ENCODE data around the gene DUSP3.

The DUSP3 gene

DNA sequence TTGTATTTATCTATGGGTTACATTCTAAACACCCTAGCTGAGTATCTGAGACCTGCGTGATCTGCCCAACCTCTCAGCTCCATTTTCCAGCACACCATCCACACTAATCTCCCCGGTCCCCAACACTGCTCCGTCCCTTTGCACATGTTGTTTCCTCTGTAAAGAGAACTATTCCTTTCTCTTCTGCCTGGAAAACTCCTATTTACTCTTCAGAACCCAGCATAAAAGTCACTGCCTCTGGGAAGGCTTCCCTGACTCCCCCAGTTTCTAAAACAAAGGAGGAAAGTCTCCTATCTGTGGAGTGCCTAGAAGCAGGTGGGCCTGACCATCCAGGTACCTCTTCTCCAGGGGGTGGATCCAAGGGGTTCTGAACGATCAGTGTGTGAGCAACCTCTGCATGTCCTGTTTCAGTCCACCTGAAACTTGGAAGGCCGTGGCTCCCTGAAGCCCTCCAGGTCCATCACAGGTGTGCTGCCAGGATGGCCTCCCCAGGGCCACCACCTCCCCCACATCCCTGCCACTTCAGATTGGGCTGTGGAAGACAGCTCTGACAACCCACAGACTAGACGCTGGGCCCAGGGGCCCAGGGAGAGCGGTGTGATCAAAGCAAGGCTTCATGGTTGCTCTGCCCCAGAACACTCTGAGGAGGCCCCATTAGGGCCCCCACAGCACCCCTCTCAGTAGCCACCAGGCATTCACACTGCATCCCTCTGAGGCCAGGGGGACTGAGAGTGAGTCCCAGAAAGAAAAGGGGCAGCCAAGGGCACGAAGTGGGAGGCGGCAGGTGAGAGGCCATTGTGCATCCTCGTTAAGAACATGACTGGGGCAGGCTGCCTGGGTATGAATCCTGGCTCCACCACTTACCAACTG is 33.9 kb upstream of the DUSP3 start:
- TF ChIP-seq, protein P1, sequence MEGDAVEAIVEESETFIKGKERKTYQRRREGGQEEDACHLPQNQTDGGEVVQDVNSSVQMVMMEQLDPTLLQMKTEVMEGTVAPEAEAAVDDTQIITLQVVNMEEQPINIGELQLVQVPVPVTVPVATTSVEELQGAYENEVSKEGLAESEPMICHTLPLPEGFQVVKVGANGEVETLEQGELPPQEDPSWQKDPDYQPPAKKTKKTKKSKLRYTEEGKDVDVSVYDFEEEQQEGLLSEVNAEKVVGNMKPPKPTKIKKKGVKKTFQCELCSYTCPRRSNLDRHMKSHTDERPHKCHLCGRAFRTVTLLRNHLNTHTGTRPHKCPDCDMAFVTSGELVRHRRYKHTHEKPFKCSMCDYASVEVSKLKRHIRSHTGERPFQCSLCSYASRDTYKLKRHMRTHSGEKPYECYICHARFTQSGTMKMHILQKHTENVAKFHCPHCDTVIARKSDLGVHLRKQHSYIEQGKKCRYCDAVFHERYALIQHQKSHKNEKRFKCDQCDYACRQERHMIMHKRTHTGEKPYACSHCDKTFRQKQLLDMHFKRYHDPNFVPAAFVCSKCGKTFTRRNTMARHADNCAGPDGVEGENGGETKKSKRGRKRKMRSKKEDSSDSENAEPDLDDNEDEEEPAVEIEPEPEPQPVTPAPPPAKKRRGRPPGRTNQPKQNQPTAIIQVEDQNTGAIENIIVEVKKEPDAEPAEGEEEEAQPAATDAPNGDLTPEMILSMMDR (conservative IDR thresholded peaks at IDR 0.05), result no peak
- TF ChIP-seq ZFX (IDR thresholded peaks at IDR 0.05), result no peak
- H3K27ac ChIP-seq, result no peak overlapping the region

DNA sequence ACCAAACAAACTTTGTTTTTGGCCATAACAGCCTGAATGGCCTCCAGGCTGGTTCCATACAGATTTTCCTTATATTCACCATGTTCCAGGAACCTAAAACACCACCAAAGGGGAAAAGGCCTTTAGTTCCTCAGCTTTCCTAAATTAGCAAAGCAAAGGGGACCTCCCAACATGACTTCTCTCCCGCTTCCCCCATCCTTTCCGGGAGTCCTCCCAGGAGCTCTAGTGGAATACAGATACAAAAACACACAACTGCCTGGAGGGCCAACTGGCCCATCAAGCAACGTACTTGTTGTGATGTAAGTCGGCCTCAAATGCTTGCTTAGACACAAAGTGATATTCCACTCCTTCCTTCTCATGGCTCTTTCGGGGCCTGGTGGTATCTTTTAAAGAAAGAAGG is 32.0 kb upstream of the DUSP3 start:
- H3K27ac ChIP-seq, result no peak overlapping the region
- TF ChIP-seq, protein P1 (conservative IDR thresholded peaks at IDR 0.05), result no peak
- no peak for TF ChIP-seq ZFX (IDR thresholded peaks at IDR 0.05)

DNA sequence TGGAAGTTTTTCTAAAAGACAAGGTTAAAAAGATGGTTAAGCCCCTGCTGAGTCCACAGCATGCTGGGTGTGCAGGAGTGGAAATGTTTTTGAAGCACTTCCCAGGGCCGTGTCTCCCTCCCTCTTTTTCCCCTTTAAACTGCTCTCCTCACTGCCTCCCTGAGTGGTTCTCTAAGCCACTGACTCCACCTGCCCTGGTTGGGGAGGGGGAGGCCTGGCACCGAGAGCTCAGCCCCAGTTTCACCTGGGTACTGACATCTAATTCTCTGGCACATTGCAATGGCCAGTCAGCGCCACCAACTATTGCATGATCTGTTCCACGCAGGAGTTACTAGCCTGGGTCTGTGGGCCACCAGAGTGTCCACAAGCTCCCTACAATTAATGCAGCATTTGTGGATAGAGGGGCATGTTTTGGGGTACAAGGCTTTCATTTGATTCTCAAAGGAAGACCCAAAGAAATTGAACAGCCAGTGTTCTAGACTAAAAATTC is 31.5 kb upstream of the DUSP3 start:
- H3K27ac ChIP-seq, result no peak overlapping the region
- TF ChIP-seq ZFX (IDR thresholded peaks at IDR 0.05), result no peak
- TF ChIP-seq, protein P1 (conservative IDR thresholded peaks at IDR 0.05), result no peak

DNA sequence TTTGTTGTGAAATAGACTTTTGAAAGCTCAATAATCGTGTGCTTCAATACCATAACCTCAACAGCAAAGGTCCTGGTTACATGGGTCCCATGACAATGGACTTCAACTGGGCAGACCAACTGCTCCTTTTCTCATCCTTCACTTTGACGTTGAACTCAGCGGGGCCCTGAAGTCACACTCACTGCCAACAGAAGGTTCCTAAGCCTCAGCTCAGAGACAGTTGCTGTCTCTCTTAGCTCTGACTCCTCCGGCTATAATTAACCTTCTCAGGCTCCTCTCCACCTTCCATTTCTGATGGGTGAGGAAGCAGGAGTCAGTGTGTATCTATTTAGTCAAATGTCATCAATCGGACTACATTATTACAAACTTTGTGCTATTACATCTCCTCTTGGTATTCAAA is 30.3 kb upstream of the DUSP3 start:
- H3K27ac ChIP-seq, result no peak overlapping the region
- TF ChIP-seq ZFX (IDR thresholded peaks at IDR 0.05), result no peak
- TF ChIP-seq, protein P1 (conservative IDR thresholded peaks at IDR 0.05), result no peak

DNA sequence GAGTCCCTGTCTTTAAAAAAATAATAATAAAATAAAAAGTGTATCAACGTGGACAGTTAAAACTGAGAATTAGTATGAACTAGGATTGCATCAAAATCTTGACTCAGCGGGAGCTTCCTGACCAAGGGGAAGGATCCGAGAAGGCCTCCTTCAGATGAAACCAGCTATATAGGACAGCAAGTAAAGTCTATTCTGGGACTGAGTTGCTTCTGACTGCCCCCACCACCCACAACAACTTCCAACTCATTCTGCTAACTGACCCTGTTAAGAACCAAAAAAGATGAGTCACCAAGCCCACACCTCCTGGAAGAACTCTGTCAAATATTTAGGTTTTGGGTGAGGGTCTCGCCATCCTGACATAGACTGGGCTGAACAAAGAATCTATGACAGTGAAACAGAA is 29.3 kb upstream of the DUSP3 start:
- TF ChIP-seq ZFX (IDR thresholded peaks at IDR 0.05), result no peak
- TF ChIP-seq, protein P1 (conservative IDR thresholded peaks at IDR 0.05), result no peak
- no peak overlapping the region for H3K27ac ChIP-seq

DNA sequence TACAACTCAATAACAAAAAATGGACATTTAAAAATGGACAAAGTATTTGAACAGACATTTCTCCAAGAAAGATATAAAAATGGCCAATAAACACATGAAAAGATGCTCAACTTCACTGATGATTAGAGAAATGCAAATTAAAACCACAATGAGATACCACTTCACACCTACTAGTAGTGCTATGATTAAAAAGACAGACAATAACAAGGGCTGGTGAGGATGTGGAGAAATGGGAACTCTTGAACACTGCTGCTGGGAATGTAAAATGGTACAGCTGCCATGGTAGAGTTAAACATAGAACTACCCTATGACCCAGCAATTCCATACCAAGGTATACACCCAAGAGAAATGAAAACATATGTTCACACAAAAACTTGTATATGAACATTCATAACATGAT is 26.3 kb upstream of the DUSP3 start:
- no peak for TF ChIP-seq ZFX (IDR thresholded peaks at IDR 0.05)
- TF ChIP-seq, protein P1 (conservative IDR thresholded peaks at IDR 0.05), result no peak

DNA sequence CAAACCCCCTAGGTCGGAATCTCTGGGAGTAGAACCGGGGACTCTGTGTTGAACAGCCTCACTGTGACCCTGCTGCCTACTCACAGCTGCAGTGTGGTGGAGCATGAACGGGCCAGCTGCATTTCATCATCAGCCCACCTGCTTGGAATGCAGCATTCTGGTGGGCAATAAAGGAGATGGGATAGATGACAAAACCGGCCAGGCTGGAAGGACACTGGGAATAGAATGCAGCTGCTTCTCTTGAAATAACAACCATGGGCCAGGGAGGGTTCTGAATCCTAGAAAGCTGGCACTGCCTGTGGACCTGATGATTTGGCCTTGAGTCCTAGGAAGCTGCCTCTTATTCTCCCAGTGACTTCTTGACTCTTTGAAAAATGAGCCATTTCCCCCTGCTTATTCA is 25.0 kb upstream of the DUSP3 start:
- no peak overlapping the region for H3K27ac ChIP-seq
- TF ChIP-seq, protein P1 (conservative IDR thresholded peaks at IDR 0.05), result no peak
- no peak for TF ChIP-seq ZFX (IDR thresholded peaks at IDR 0.05)

More for the DNA sequence above, 26.3 kb upstream of the DUSP3 start:
- no peak overlapping the region for H3K27ac ChIP-seq

Measured in C4-2B (cell line).